HG03460 (cell line): ENCODE results near the gene IL10RA.
A peak's percentile ranks its signal among the peaks of the same experiment; 100 is the strongest.
"Not testable (repeated sequence)": the region's sequence is repeated elsewhere in the genome, so short reads cannot be mapped to it uniquely, and the experiment has no call there.

Experiments used
- ATAC-seq: cut with Tn5 transposase; IDR thresholded peaks from one replicate; pipeline ENCODE4 v1.9.1; 2021; ENCODE audit not compliant: unreplicated experiment

Gene IL10RA

GRCh38 chr11:117985953-117986887 is at the start of gene IL10RA:
IL10RA (plus strand) TSS chr11:117986394; CDS start chr11:117986468, 74 bp downstream.
- peak; percentile 83 for ATAC-seq

- ATAC-seq: no peak
Observed at GRCh38 chr11:117936973-117937372, 49.2 kb upstream of the IL10RA start.

GRCh38 chr11:117940736-117941135 is 45.5 kb upstream of the IL10RA start:
- no peak for ATAC-seq

GRCh38 chr11:117941163-117941707 is 45.0 kb upstream of the IL10RA start:
- ATAC-seq: no peak

- no peak for ATAC-seq
Observed at GRCh38 chr11:117941976-117942654, 44.1 kb upstream of the IL10RA start.

- ATAC-seq: no peak
Observed at GRCh38 chr11:117944554-117944953, 41.6 kb upstream of the IL10RA start.

GRCh38 chr11:117945047-117945810 is 41.0 kb upstream of the IL10RA start:
- no peak for ATAC-seq

- ATAC-seq: no peak
Observed at GRCh38 chr11:117946156-117946841, 39.9 kb upstream of the IL10RA start.

- ATAC-seq: no peak
Observed at GRCh38 chr11:117946842-117947526, 39.2 kb upstream of the IL10RA start.

GRCh38 chr11:117947751-117948150 is 38.4 kb upstream of the IL10RA start:
- not testable (repeated sequence) for ATAC-seq

- not testable (repeated sequence) for ATAC-seq
Observed at GRCh38 chr11:117948466-117948865, 37.7 kb upstream of the IL10RA start.

- ATAC-seq: no peak
Observed at GRCh38 chr11:117949062-117949461, 37.1 kb upstream of the IL10RA start.

- ATAC-seq: no peak
Observed at GRCh38 chr11:117950301-117950700, 35.9 kb upstream of the IL10RA start.

- peak; percentile 66 for ATAC-seq
Observed at GRCh38 chr11:117950993-117951961, 34.9 kb upstream of the IL10RA start.

- no peak for ATAC-seq
Observed at GRCh38 chr11:117953024-117953671, 33.0 kb upstream of the IL10RA start.

- ATAC-seq: no peak
Observed at GRCh38 chr11:117958949-117959348, 27.2 kb upstream of the IL10RA start.

- no peak for ATAC-seq
Observed at GRCh38 chr11:117959438-117960149, 26.6 kb upstream of the IL10RA start.

- ATAC-seq: no peak
Observed at GRCh38 chr11:117960406-117960805, 25.8 kb upstream of the IL10RA start.
